DMS114 treated with DMSO at 0.1 percent for 48 hours (cell line): ENCODE results near the gene ATP11A.

Source experiments
- DNase-seq: peaks from one replicate; lab custom pipeline; 2025; ENCODE audit not compliant: unreplicated experiment; lab: John Stamatoyannopoulos, UW

ATP11A gene

GRCh38 chr13:112756511-112756966, 66.7 kb downstream of the ATP11A start:
- DNase-seq: no peak

GRCh38 chr13:112756967-112757758, 67.3 kb downstream of the ATP11A start:
- no peak for DNase-seq

GRCh38 chr13:112757759-112758086, 67.9 kb downstream of the ATP11A start:
- no peak for DNase-seq

- DNase-seq: no peak
Observed at GRCh38 chr13:112759053-112759452, 69.2 kb downstream of the ATP11A start.

GRCh38 chr13:112759827-112760226, 70.0 kb downstream of the ATP11A start:
- DNase-seq: no peak

- no peak for DNase-seq
Observed at GRCh38 chr13:112760435-112760834, 70.6 kb downstream of the ATP11A start.

GRCh38 chr13:112760931-112761330, 71.1 kb downstream of the ATP11A start:
- DNase-seq: no peak

GRCh38 chr13:112761701-112762689, 72.2 kb downstream of the ATP11A start:
- DNase-seq: no peak

GRCh38 chr13:112762690-112763080, 72.8 kb downstream of the ATP11A start:
- no peak for DNase-seq

- no peak for DNase-seq
Observed at GRCh38 chr13:112764028-112764427, 74.2 kb downstream of the ATP11A start.

GRCh38 chr13:112764864-112765561, 75.2 kb downstream of the ATP11A start:
- DNase-seq: no peak

- no peak for DNase-seq
Observed at GRCh38 chr13:112765731-112766130, 75.9 kb downstream of the ATP11A start.

- DNase-seq: no peak
Observed at GRCh38 chr13:112766336-112766735, 76.5 kb downstream of the ATP11A start.

GRCh38 chr13:112767506-112768471, 78.0 kb downstream of the ATP11A start:
- DNase-seq: no peak

GRCh38 chr13:112768795-112769481, 79.1 kb downstream of the ATP11A start:
- no peak for DNase-seq

GRCh38 chr13:112769615-112770014, 79.8 kb downstream of the ATP11A start:
- DNase-seq: no peak

- no peak for DNase-seq
Observed at GRCh38 chr13:112770504-112770903, 80.7 kb downstream of the ATP11A start.

GRCh38 chr13:112771139-112771876, 81.5 kb downstream of the ATP11A start:
- DNase-seq: no peak
